ENCODE data around the gene SERPING1. TPM values are rescaled to one million over a fixed set of nuclear protein-coding genes. Genes with fewer than 3 reads are reported as not detected.
A peak's percentile ranks its signal among the peaks of the same experiment; 100 is the strongest.

The SERPING1 gene
- total and polyA plus RNA-seq, 2 of the 13 experiments (the other 11 are each of a cell fraction or from before 2014, with no cell fraction given) = 2.0 to 10.4 TPM

DNA sequence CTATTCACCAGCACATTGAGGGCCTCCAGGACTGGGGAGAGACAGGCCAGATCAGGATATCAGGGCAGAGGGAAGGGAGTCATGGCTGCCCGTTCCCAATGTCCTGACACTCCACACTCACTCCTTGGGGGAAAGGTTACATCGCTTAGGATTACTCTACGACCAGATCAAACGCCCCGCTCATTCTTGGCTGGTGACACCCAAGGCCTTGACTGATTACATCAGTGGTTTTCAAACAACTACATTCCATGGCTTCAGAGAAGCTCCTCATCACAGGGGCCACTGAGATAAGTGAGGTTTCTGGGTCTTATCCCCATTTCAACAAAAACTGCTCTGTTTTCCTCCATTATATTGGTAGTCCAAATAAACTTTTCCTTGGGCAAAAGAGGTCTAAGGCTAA lies 45.0 kb upstream of the SERPING1 start (continued):
- peak; percentile 68; the same call in 1 of the 2 replicates for TF ChIP-seq FOSL1 (CRISPR knock-in tag; IDR thresholded peaks at IDR 0.05; ENCODE audit: borderline replicate concordance)
- TF ChIP-seq FOSL2 (CRISPR knock-in tag; IDR thresholded peaks at IDR 0.05) = peak; percentile 90
- no peak for TF ChIP-seq ZSCAN12 (CRISPR knock-in tag; IDR thresholded peaks at IDR 0.05)
- TF ChIP-seq ZNF33A (CRISPR knock-in tag; IDR thresholded peaks at IDR 0.05; ENCODE audit: borderline replicate concordance) = no peak
- TF ChIP-seq BCL6 (CRISPR knock-in tag; IDR thresholded peaks at IDR 0.05) = peak; percentile 38
- peak; percentile 58; the same call in 1 of the 2 replicates for TF ChIP-seq CEBPG (CRISPR knock-in tag; IDR thresholded peaks at IDR 0.05)
- TF ChIP-seq NCOA2 (CRISPR knock-in tag; IDR thresholded peaks at IDR 0.05) = peak; percentile 78; the same call in 1 of the 2 replicates
- TF ChIP-seq NR2F1 (CRISPR knock-in tag; IDR thresholded peaks at IDR 0.05) = peak; percentile 46 to 82; a peak in 3 of 4 replicates
- TF ChIP-seq RXRB (CRISPR knock-in tag; IDR thresholded peaks at IDR 0.05; ENCODE audit: borderline replicate concordance) = peak; percentile 52; the same call in 1 of the 2 replicates
- peak; percentile 90 for TF ChIP-seq TEAD3 (CRISPR knock-in tag; optimal IDR thresholded peaks at IDR 0.05; ENCODE audit: borderline replicate concordance)
- TF ChIP-seq KLF11 (CRISPR knock-in tag; IDR thresholded peaks at IDR 0.05) = no peak
- TF ChIP-seq ZNF792 (CRISPR knock-in tag; IDR thresholded peaks at IDR 0.05) = no peak
- TF ChIP-seq ZSCAN29 (CRISPR knock-in tag; conservative IDR thresholded peaks at IDR 0.05) = no peak
- no peak for TF ChIP-seq ZNF274 (CRISPR knock-in tag; IDR thresholded peaks at IDR 0.05)
- TF ChIP-seq SRF (IDR thresholded peaks at IDR 0.05; ENCODE audit: low read depth, low read length) = no peak
- TF ChIP-seq, protein P1, sequence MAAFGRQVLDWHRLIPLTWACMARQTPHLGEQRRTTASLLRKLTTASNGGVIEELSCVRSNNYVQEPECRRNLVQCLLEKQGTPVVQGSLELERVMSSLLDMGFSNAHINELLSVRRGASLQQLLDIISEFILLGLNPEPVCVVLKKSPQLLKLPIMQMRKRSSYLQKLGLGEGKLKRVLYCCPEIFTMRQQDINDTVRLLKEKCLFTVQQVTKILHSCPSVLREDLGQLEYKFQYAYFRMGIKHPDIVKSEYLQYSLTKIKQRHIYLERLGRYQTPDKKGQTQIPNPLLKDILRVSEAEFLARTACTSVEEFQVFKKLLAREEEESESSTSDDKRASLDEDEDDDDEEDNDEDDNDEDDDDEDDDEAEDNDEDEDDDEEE (CRISPR knock-in tag; IDR thresholded peaks at IDR 0.05) = no peak
- peak; percentile 44; the same call in 1 of the 2 replicates for TF ChIP-seq NR2F2 (IDR thresholded peaks at IDR 0.05; ENCODE audit: borderline replicate concordance, low read depth)
- no peak for TF ChIP-seq ZNF441 (CRISPR knock-in tag; IDR thresholded peaks at IDR 0.05; ENCODE audit: borderline replicate concordance)
- TF ChIP-seq ZBTB3 (CRISPR knock-in tag; IDR thresholded peaks at IDR 0.05; ENCODE audit: borderline replicate concordance, low read depth) = no peak
- no peak for TF ChIP-seq ZNF577 (CRISPR knock-in tag; IDR thresholded peaks at IDR 0.05; ENCODE audit: borderline replicate concordance, low read depth)
- TF ChIP-seq, protein P2, sequence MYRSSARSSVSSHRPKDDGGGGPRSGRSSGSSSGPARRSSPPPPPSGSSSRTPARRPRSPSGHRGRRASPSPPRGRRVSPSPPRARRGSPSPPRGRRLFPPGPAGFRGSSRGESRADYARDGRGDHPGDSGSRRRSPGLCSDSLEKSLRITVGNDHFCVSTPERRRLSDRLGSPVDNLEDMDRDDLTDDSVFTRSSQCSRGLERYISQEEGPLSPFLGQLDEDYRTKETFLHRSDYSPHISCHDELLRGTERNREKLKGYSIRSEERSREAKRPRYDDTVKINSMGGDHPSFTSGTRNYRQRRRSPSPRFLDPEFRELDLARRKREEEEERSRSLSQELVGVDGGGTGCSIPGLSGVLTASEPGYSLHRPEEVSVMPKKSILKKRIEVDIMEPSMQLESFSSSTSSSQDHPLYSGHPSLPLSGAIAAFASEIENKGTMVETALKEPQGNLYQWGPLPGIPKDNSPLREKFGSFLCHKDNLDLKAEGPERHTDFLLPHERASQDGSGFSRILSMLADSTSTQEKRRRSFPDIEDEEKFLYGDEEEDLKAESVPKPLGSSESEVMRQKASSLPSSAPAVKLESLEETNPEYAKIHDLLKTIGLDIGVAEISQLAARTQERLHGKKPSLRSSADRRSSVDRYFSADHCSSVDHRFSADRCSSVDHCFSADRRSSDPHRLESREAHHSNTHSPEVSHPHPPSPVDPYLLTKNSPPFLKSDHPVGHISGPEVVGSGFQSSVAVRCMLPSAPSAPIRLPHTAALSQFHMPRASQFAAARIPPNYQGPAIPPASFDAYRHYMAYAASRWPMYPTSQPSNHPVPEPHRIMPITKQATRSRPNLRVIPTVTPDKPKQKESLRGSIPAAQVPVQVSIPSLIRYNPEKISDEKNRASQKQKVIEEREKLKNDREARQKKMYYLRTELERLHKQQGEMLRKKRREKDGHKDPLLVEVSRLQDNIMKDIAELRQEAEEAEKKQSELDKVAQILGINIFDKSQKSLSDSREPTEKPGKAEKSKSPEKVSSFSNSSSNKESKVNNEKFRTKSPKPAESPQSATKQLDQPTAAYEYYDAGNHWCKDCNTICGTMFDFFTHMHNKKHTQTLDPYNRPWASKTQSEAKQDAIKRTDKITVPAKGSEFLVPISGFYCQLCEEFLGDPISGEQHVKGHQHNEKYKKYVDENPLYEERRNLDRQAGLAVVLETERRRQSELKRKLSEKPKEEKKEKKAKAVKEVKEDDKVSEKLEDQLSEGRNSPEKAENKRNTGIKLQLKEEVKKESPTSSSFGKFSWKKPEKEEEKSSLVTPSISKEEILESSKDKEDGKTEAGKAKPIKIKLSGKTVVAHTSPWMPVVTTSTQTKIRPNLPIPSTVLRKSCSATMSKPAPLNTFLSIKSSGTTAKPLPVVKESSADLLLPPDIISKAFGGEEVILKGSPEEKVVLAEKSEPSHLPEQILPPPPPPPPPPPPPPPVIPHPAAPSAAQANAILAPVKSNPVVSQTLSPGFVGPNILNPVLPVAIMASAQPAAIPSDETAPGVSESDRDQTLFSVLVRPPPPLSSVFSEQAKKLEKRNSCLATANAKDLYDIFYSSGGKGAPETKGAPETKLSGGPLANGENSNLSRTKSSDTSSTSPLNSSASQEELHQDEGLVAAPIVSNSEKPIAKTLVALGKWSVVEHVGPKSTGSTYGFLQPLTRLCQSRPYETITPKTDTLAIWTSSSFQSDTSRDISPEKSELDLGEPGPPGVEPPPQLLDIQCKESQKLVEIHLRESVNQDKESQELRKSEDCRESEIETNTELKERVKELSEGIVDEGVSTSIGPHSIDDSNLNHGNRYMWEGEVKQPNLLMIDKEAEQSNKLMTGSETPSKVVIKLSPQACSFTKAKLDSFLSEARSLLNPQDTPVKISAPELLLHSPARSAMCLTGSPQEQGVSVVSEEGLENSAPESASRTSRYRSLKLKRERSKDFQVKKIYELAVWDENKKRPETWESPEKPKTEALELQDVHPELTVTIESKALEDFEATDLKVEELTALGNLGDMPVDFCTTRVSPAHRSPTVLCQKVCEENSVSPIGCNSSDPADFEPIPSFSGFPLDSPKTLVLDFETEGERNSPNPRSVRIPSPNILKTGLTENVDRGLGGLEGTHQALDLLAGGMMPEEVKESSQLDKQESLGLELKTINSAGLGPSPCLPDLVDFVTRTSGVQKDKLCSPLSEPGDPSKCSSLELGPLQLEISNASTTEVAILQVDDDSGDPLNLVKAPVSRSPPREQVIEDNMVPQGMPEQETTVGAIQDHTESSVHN (CRISPR knock-in tag; IDR thresholded peaks at IDR 0.05) = no peak
- no peak for TF ChIP-seq PAWR (CRISPR knock-in tag; IDR thresholded peaks at IDR 0.05; ENCODE audit: borderline replicate concordance)
- no peak for TF ChIP-seq ZNF451 (CRISPR knock-in tag; IDR thresholded peaks at IDR 0.05)
- no peak for TF ChIP-seq ZNF160 (CRISPR knock-in tag; IDR thresholded peaks at IDR 0.05)
